Tibial artery (tissue), 4 donors: ENCODE measurements around the gene STAB2.
A peak's percentile ranks its signal among the peaks of the same experiment; 100 is the strongest.

Source experiments
- DNase-seq, 2 donors: peaks; one replicate each; pipeline ENCODE4 v3.0.0-alpha.2; 2019
- H3K27ac ChIP-seq, 2 donors: fragments of 200-600 bp; sonication (generic) in 1 of 2; 1 replicate in 1 of 2; 2 replicates in 1 of 2; pipeline ENCODE4 v1.5.1; 2018 to 2019; ENCODE audit warnings: mild to moderate bottlenecking in 1 of 2
- H3K27me3 ChIP-seq, 2 donors: fragments of 200-600 bp; sonication (generic) in 1 of 2; one replicate each; pipeline versions ENCODE4 v1.5.1 to v1.6.0; 2016 to 2019
- H3K36me3 ChIP-seq, 3 donors: fragments of 200-600 bp; sonication (generic) in 2 of 3; one replicate each; pipeline ENCODE4 v1.5.1; 2016 to 2019; ENCODE audit warnings: mild to moderate bottlenecking in 2 of 3
- H3K4me1 ChIP-seq, 4 donors: fragments of 200-600 bp; sonication (generic) in 2 of 4; 1 replicate in 3 of 4; 2 replicates in 1 of 4; pipeline ENCODE4 v1.5.1; 2016 to 2019
- H3K4me3 ChIP-seq, 2 donors: fragments of 200-600 bp; sonication (generic) in 1 of 2; 1 replicate in 1 of 2; 2 replicates in 1 of 2; pipeline ENCODE4 v1.5.1; 2018 to 2019; ENCODE audit warnings: mild to moderate bottlenecking in 2 of 2
- H3K9me3 ChIP-seq, 3 donors: fragments of 200-600 bp; sonication (generic) in 1 of 3; one replicate each; pipeline ENCODE4 v1.5.1; 2016 to 2019
- CTCF ChIP-seq, 2 experiments: fragments of 200-600 bp in 1 of 2; fragments of 450-650 bp in 1 of 2; IDR thresholded peaks; one replicate each; pipeline ENCODE4 v1.5.1; 2017 to 2019; ENCODE audit warnings: antibody characterized with exemption in 2 of 2, mild to moderate bottlenecking in 1 of 2, moderate library complexity in 1 of 2
- intact Hi-C: fragments of 100-400 bp; cut with DNase I; formaldehyde crosslinking; loops from one replicate; pipeline ENCODE4 v1.15.0; 2023; ENCODE audit warnings: low total_unique reads

Gene STAB2

GRCh38 chr12:103783744-103784664 lies 196.9 kb downstream of the STAB2 start:
- Histone ChIP-seq H3K27ac (peak overlapping the region in 1 of 2 donors; percentile 14), H3K4me3 (no peak overlapping the region), H3K36me3 (peaks cover 62 to 85% (median 77%) of the 10 kb centered on the region in 3 donors), H3K9me3 (no peaks in the 10 kb centered on the region), H3K4me1 (peaks cover 0 to 7% (median 0%) of the 10 kb centered on the region in 4 donors), H3K27me3 (no peaks in the 10 kb centered on the region)
- intact Hi-C loops: no loop called here
- no peak for DNase-seq
- TF ChIP-seq CTCF (IDR thresholded peaks at IDR 0.05): no peak

- Histone ChIP-seq H3K9me3 (no peaks in the 10 kb centered on the region), H3K36me3 (peaks cover 51 to 71% (median 70%) of the 10 kb centered on the region in 3 donors), H3K4me1 (peaks cover 0 to 7% (median 0%) of the 10 kb centered on the region in 4 donors), H3K27ac (no peak overlapping the region), H3K4me3 (no peak overlapping the region), H3K27me3 (no peaks in the 10 kb centered on the region)
- intact Hi-C loops: no loop called here
- DNase-seq: no peak
- TF ChIP-seq CTCF (IDR thresholded peaks at IDR 0.05): no peak
These were observed 198.4 kb downstream of the STAB2 start for GRCh38 chr12:103785243-103786031.

DNA sequence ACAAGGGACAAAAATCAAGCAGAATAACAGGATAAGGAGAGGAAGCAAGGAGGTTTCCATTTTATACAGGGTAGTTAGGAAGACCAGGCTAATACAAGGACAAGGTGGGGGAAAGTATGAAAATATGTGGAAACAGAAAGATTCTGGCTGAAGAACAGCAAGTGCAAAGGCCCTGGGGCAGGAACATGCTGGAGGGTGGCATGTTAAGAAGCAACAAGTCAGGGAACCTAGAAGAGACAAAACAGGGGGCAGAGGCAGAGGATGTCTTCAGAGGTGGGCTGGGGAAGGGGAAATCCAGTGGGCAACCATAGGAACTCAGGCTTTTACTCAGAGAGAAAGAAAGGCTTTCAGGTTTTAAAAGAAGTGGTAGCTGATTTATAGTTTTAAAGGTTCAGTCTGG lies 199.1 kb downstream of the STAB2 start:
- TF ChIP-seq CTCF (IDR thresholded peaks at IDR 0.05): no peak
- H3K27ac ChIP-seq: no peak overlapping the region
- intact Hi-C loops: no loop called here
- no peaks in the 10 kb centered on the region for H3K27me3 ChIP-seq
- H3K4me1 ChIP-seq: peaks cover 0 to 7% (median 0%) of the 10 kb centered on the region in 4 donors
- H3K9me3 ChIP-seq: no peaks in the 10 kb centered on the region
- H3K36me3 ChIP-seq: peaks cover 48 to 70% (median 68%) of the 10 kb centered on the region in 3 donors
- DNase-seq: no peak
- H3K4me3 ChIP-seq: no peak overlapping the region

GRCh38 chr12:103791350-103791920 lies 204.4 kb downstream of the STAB2 start:
- intact Hi-C loops: no loop called here
- no peak for DNase-seq
- Histone ChIP-seq H3K27ac (no peak overlapping the region), H3K9me3 (no peaks in the 10 kb centered on the region), H3K36me3 (peaks cover 52 to 75% (median 71%) of the 10 kb centered on the region in 3 donors), H3K4me3 (no peak overlapping the region), H3K4me1 (no peaks in the 10 kb centered on the region), H3K27me3 (no peaks in the 10 kb centered on the region)
- no peak for TF ChIP-seq CTCF (IDR thresholded peaks at IDR 0.05)

- intact Hi-C loops: no loop called here
- H3K27ac ChIP-seq: no peak overlapping the region
- no peaks in the 10 kb centered on the region for H3K9me3 ChIP-seq
- H3K4me3 ChIP-seq: no peak overlapping the region
- H3K36me3 ChIP-seq: peaks cover 63 to 81% (median 69%) of the 10 kb centered on the region in 3 donors
- DNase-seq: no peak
- no peaks in the 10 kb centered on the region for H3K27me3 ChIP-seq
- no peaks in the 10 kb centered on the region for H3K4me1 ChIP-seq
- no peak for TF ChIP-seq CTCF (IDR thresholded peaks at IDR 0.05)
These were observed 206.0 kb downstream of the STAB2 start for GRCh38 chr12:103793046-103793445.
